HepG2 (cell line): ENCODE data around the gene HSD3B7. TPM values are rescaled to one million over a fixed set of nuclear protein-coding genes. Genes with fewer than 3 reads are reported as not detected.

Experiments used
- ASH2L ChIP-seq: fragments of 300-600, 200-600 bp; sonication (generic); IDR thresholded peaks from 2 replicates; pipeline ENCODE4 v1.7.0; 2017; ENCODE audit warnings: low read depth, mild to moderate bottlenecking, moderate library complexity, mixed read lengths, low read length; ENCODE audit not compliant: insufficient read length
- CEBPB ChIP-seq: IDR thresholded peaks from 2 replicates; pipeline ENCODE4 v1.6.1; 2011; ENCODE audit warnings: low read depth, low read length, improper control_type of control experiment, borderline replicate concordance
- CREB1 ChIP-seq, 2 experiments: fragments of 450-650 bp in 1 of 2; IDR thresholded peaks; 2 replicates each; pipeline ENCODE4 v1.6.1; 2016 to 2017; ENCODE audit warnings: control low read depth in 1 of 2, mild to moderate bottlenecking in 1 of 2, missing compliant biosample characterization in 1 of 2, missing genetic modification characterization in 1 of 2
- FOXP1 ChIP-seq, 2 experiments: fragments of 450-650 bp in 1 of 2; IDR thresholded peaks; 2 replicates each; pipeline ENCODE4 v1.6.1; 2017 to 2018; ENCODE audit warnings: antibody characterized with exemption in 1 of 2
- GATA4 ChIP-seq: sonication (generic); IDR thresholded peaks from 2 replicates; pipeline ENCODE4 v1.6.1; 2016; ENCODE audit warnings: antibody characterized with exemption, low read depth, borderline replicate concordance
- GATAD2A ChIP-seq: IDR thresholded peaks from 2 replicates; pipeline ENCODE4 v1.6.1; 2016
- GLMP ChIP-seq: sonication (generic); formaldehyde crosslinking; IDR thresholded peaks from 2 replicates; pipeline ENCODE4 v1.9.0; 2021; ENCODE audit warnings: missing genetic modification reagents, mild to moderate bottlenecking, borderline replicate concordance
- NFYC ChIP-seq: IDR thresholded peaks from 2 replicates; pipeline ENCODE4 v1.6.1; 2016; ENCODE audit warnings: missing genetic modification reagents, missing compliant biosample characterization
- PBX2 ChIP-seq: IDR thresholded peaks from 2 replicates; pipeline ENCODE4 v1.6.1; 2016; ENCODE audit warnings: control low read depth
- TFDP1 ChIP-seq: IDR thresholded peaks from 2 replicates; pipeline ENCODE4 v1.6.1; 2016; ENCODE audit warnings: missing compliant biosample characterization, missing genetic modification reagents, borderline replicate concordance
- ZBTB10 ChIP-seq: sonication (generic); formaldehyde crosslinking; IDR thresholded peaks from 2 replicates; pipeline ENCODE4 v1.4.0; 2020; ENCODE audit warnings: missing genetic modification reagents, borderline replicate concordance
- ZBTB34 ChIP-seq: sonication (generic); formaldehyde crosslinking; IDR thresholded peaks from 2 replicates; pipeline ENCODE4 v1.8.0; 2022; ENCODE audit warnings: mild to moderate bottlenecking, missing genetic modification reagents
- ZFP62 ChIP-seq: sonication (generic); formaldehyde crosslinking; IDR thresholded peaks from 2 replicates; pipeline ENCODE4 v1.4.0; 2020; ENCODE audit warnings: missing genetic modification reagents
- ZHX1 ChIP-seq: sonication (generic); formaldehyde crosslinking; IDR thresholded peaks from 2 replicates; pipeline ENCODE4 v1.8.1; 2022; ENCODE audit warnings: low read depth, mild to moderate bottlenecking, missing genetic modification reagents
- ZNF224 ChIP-seq: sonication (generic); formaldehyde crosslinking; IDR thresholded peaks from 2 replicates; pipeline ENCODE4 v1.5.0; 2020; ENCODE audit warnings: mild to moderate bottlenecking, missing genetic modification reagents
- ZNF572 ChIP-seq: sonication (generic); formaldehyde crosslinking; IDR thresholded peaks from 2 replicates; pipeline ENCODE4 v1.5.1; 2020; ENCODE audit warnings: mild to moderate bottlenecking, missing genetic modification reagents
- ZNF772 ChIP-seq: sonication (generic); formaldehyde crosslinking; IDR thresholded peaks from 2 replicates; pipeline ENCODE4 v1.5.0; 2020; ENCODE audit warnings: mild to moderate bottlenecking, missing genetic modification reagents
- polyA plus RNA-seq, 8 experiments: library from polyadenylated mRNA; depleted of rRNA in 3 of 8; stranded (reverse) in 7 of 8; unstranded in 1 of 8; fragments of >200 nt; fragmentation: Illumina TruSeq in 4 of 8; extraction: Trizol in 4 of 8; gene quantifications; 2 replicates each; pipeline versions ENCODE4 v1.2.1 to v1.2.3, GENCODE V29; 2011 to 2016; ENCODE audit warnings: low read depth in 4 of 8, missing spikeins in 1 of 8, mixed read lengths in 1 of 8; ENCODE audit not compliant: insufficient read depth in 1 of 8
- total RNA-seq, 5 experiments: library from RNA; depleted of rRNA; stranded (reverse); fragments of >200 nt; fragmentation: Illumina TruSeq; extraction: Trizol; gene quantifications; 2 replicates each; pipeline ENCODE4 v1.2.3, GENCODE V29; 2016; ENCODE audit warnings: low read depth in 1 of 5

The HSD3B7 gene
- total and polyA plus RNA-seq, 2 of the 13 experiments (the other 11 are each of a cell fraction or from before 2014, with no cell fraction given): 32.9 to 69.7 TPM

- TF ChIP-seq TFDP1 (peak; percentile 48; the same call in 1 of the 2 replicates), ZBTB10 (CRISPR knock-in tag) (peak; percentile 36; the same call in 1 of the 2 replicates), ZHX1 (CRISPR knock-in tag) (no peak), ZFP62 (CRISPR knock-in tag) (no peak), GATA4 (no peak), GATAD2A (CRISPR knock-in tag) (peak; percentile 49; the same call in 1 of the 2 replicates), GLMP (no peak), CREB1 (IDR thresholded peaks at IDR 0.05) (no peak), CREB1 (CRISPR knock-in tag; IDR thresholded peaks at IDR 0.05) (no peak), CEBPB (no peak), NFYC (CRISPR knock-in tag) (no peak), PBX2 (no peak), ASH2L (peak; percentile 52), ZBTB34 (CRISPR knock-in tag) (no peak), ZNF772 (0 out of 2 replicates have a peak, but pooled peaks have one; percentile 14), ZNF224 (CRISPR knock-in tag) (no peak), FOXP1 (IDR thresholded peaks at IDR 0.05) (no peak), FOXP1 (CRISPR knock-in tag; IDR thresholded peaks at IDR 0.05) (no peak; the same call in 1 of the 2 replicates), ZNF572 (CRISPR knock-in tag) (no peak)
These were observed 43.2 kb upstream of the HSD3B7 start (continued) for GRCh38 chr16:30941600-30942425.
